Ishikawa (cell line): Measurements from ENCODE around the gene FAM186B.

Source experiments
- RAD21 ChIP-seq: IDR thresholded peaks from 2 replicates; pipeline ENCODE4 v1.6.1; 2012; ENCODE audit warnings: low read depth
- REST ChIP-seq: IDR thresholded peaks from 2 replicates; pipeline ENCODE4 v1.6.1; 2012; ENCODE audit warnings: low read depth, mild to moderate bottlenecking

- TF ChIP-seq RAD21 = no peak
- no peak for TF ChIP-seq REST
Observed at GRCh38 chr12:49588721-49589516, 16.5 kb downstream of the FAM186B start.
